HEK293 (cell line): Measurements from ENCODE around the gene PSMG2.

Source experiments
- CTCF ChIA-PET: fragments of 350-600 bp; formaldehyde crosslinking; extraction: SDS; loops from one replicate; lab custom pipeline; 2021; ENCODE audit warnings: antibody characterized with exemption; lab: Yijun Ruan, JAX
- POLR2A ChIA-PET: fragments of 300-600 bp; formaldehyde crosslinking; extraction: SDS; loops from one replicate; lab custom pipeline; 2020; ENCODE audit warnings: antibody characterized with exemption, inconsistent platforms; lab: Yijun Ruan, JAX
- H3K27ac ChIP-seq: fragments of 200-500 bp; sonication (Bioruptor generic); 2 replicates; pipeline ENCODE4 v1.5.1; 2014; ENCODE audit warnings: low read depth, low read length, control low read depth, inconsistent platforms; ENCODE audit errors: extremely low read depth
- H3K36me3 ChIP-seq, 2 experiments: fragments of 200-500 bp in 1 of 2; sonication (Bioruptor generic) in 1 of 2; 1 replicate in 1 of 2; 2 replicates in 1 of 2; pipeline ENCODE4 v1.5.1; 2014 to 2017; ENCODE audit warnings: inconsistent platforms in 2 of 2, low read length in 2 of 2; ENCODE audit not compliant: control insufficient read depth in 2 of 2, insufficient read depth in 1 of 2
- H3K4me1 ChIP-seq: fragments of 200-500 bp; sonication (Bioruptor generic); 2 replicates; pipeline ENCODE4 v1.5.1; 2014; ENCODE audit warnings: mild to moderate bottlenecking, low read length, inconsistent platforms; ENCODE audit not compliant: control insufficient read depth, insufficient read depth
- H3K4me3 ChIP-seq: 2 replicates; pipeline ENCODE4 v1.5.1; 2011; ENCODE audit warnings: low read depth, mild to moderate bottlenecking, control low read depth, low read length, moderate library complexity
- H3K9me3 ChIP-seq: fragments of 200-500 bp; sonication (Bioruptor generic); 2 replicates; pipeline ENCODE4 v1.5.1; 2014; ENCODE audit warnings: low read depth, low read length, inconsistent platforms; ENCODE audit not compliant: control insufficient read depth, insufficient read depth
- IKZF3 ChIP-seq: fragments of 450-650 bp; IDR thresholded peaks from 2 replicates; pipeline ENCODE4 v1.5.0; 2018; ENCODE audit warnings: missing biosample characterization, mild to moderate bottlenecking, missing genetic modification characterization, moderate library complexity
- YY1 ChIP-seq: fragments of 450-650 bp; formaldehyde crosslinking; IDR thresholded peaks from 2 replicates; pipeline ENCODE4 v1.5.1; 2018; ENCODE audit warnings: missing biosample characterization, missing genetic modification characterization
- ZBTB17 ChIP-seq: fragments of 450-650 bp; formaldehyde crosslinking; IDR thresholded peaks from 2 replicates; pipeline ENCODE4 v1.5.1; 2016; ENCODE audit warnings: missing biosample characterization, missing genetic modification characterization
- ZBTB7A ChIP-seq: fragments of 450-650 bp; formaldehyde crosslinking; IDR thresholded peaks from 2 replicates; pipeline ENCODE4 v1.5.1; 2016; ENCODE audit warnings: low read depth, missing biosample characterization, missing genetic modification characterization
- ZEB2 ChIP-seq: fragments of 450-650 bp; formaldehyde crosslinking; IDR thresholded peaks from 2 replicates; pipeline ENCODE4 v1.5.1; 2016; ENCODE audit warnings: missing biosample characterization, missing genetic modification characterization
- ZNF24 ChIP-seq: fragments of 450-650 bp; formaldehyde crosslinking; IDR thresholded peaks from 2 replicates; pipeline ENCODE4 v1.5.1; 2016; ENCODE audit warnings: missing biosample characterization, missing genetic modification characterization
- ZNF394 ChIP-seq: fragments of 450-650 bp; formaldehyde crosslinking; IDR thresholded peaks from 2 replicates; pipeline ENCODE4 v1.5.1; 2016; ENCODE audit warnings: missing biosample characterization, missing genetic modification characterization, mild to moderate bottlenecking, moderate library complexity, borderline replicate concordance
- ZNF654 ChIP-seq: fragments of 450-650 bp; formaldehyde crosslinking; IDR thresholded peaks from 2 replicates; pipeline ENCODE4 v1.5.1; 2016; ENCODE audit warnings: low read depth, missing biosample characterization, missing genetic modification characterization
- ZSCAN23 ChIP-seq: fragments of 450-650 bp; formaldehyde crosslinking; IDR thresholded peaks from 2 replicates; pipeline ENCODE4 v1.5.1; 2016; ENCODE audit warnings: missing biosample characterization, missing genetic modification characterization
- TF ChIP-seq, protein P1 (sequence below): fragments of 450-650 bp; formaldehyde crosslinking; IDR thresholded peaks from 2 replicates; pipeline ENCODE4 v1.5.1; 2016; ENCODE audit warnings: missing biosample characterization, missing genetic modification characterization
- TF ChIP-seq, protein P2 (sequence below): fragments of 450-650 bp; formaldehyde crosslinking; IDR thresholded peaks from 2 replicates; pipeline ENCODE4 v1.5.1; 2017; ENCODE audit warnings: missing biosample characterization, mild to moderate bottlenecking, missing genetic modification characterization, moderate library complexity
- TF ChIP-seq, protein P3 (sequence below): fragments of 450-650 bp; formaldehyde crosslinking; conservative IDR thresholded peaks from 2 replicates; pipeline ENCODE4 v1.5.1; 2016; ENCODE audit warnings: low read depth, missing biosample characterization, missing genetic modification characterization
- TF ChIP-seq, protein P4 (sequence below): fragments of 450-650 bp; formaldehyde crosslinking; IDR thresholded peaks from 2 replicates; pipeline ENCODE4 v1.5.1; 2016; ENCODE audit warnings: missing biosample characterization, missing genetic modification characterization
- TF ChIP-seq, protein P5 (sequence below): fragments of 450-650 bp; formaldehyde crosslinking; IDR thresholded peaks from 2 replicates; pipeline ENCODE4 v1.5.1; 2016; ENCODE audit warnings: missing biosample characterization, missing genetic modification characterization, borderline replicate concordance

Gene PSMG2

DNA sequence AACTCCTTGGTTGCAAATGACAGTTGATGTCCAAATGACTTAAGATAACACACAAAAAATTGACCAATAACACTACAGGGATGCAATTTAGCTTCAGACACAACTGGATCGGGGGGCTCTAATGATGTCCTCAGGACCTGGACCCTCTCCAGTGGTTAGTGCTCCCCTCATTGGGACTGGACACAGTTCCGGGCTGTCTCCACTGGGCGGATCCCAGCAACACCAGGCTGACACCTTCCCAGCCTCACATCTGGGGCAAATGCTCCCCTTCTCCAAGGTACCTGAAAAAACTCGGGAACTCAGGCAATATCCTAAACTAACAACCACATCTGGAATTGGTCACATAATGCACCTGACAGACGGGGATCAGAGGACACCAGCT lies 48.7 kb downstream of the PSMG2 start:
- H3K27ac ChIP-seq, result no peak overlapping the region
- H3K4me3 ChIP-seq, result no peak overlapping the region
- H3K4me1 ChIP-seq, result no peaks in the 10 kb centered on the region
- POLR2A ChIA-PET, result no interaction called here
- CTCF ChIA-PET, result interaction anchor here (0.9 kb wide), 1 partner anchor 183 kb away, joined by 5 read pairs; no protein-coding TSS in a partner anchor
- H3K9me3 ChIP-seq, result no peaks in the 10 kb centered on the region
- H3K36me3 ChIP-seq, result no peaks in the 10 kb centered on the region
- TF ChIP-seq, protein P1, sequence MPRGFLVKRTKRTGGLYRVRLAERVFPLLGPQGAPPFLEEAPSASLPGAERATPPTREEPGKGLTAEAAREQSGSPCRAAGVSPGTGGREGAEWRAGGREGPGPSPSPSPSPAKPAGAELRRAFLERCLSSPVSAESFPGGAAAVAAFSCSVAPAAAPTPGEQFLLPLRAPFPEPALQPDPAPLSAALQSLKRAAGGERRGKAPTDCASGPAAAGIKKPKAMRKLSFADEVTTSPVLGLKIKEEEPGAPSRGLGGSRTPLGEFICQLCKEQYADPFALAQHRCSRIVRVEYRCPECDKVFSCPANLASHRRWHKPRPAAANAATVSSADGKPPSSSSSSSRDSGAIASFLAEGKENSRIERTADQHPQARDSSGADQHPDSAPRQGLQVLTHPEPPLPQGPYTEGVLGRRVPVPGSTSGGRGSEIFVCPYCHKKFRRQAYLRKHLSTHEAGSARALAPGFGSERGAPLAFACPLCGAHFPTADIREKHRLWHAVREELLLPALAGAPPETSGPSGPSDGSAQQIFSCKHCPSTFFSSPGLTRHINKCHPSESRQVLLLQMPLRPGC (tag by site-specific recombination), result no peak
- TF ChIP-seq, protein P2, sequence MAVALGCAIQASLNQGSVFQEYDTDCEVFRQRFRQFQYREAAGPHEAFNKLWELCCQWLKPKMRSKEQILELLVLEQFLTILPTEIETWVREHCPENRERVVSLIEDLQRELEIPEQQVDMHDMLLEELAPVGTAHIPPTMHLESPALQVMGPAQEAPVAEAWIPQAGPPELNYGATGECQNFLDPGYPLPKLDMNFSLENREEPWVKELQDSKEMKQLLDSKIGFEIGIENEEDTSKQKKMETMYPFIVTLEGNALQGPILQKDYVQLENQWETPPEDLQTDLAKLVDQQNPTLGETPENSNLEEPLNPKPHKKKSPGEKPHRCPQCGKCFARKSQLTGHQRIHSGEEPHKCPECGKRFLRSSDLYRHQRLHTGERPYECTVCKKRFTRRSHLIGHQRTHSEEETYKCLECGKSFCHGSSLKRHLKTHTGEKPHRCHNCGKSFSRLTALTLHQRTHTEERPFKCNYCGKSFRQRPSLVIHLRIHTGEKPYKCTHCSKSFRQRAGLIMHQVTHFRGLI (tag by site-specific recombination), result no peak
- TF ChIP-seq, protein P3, sequence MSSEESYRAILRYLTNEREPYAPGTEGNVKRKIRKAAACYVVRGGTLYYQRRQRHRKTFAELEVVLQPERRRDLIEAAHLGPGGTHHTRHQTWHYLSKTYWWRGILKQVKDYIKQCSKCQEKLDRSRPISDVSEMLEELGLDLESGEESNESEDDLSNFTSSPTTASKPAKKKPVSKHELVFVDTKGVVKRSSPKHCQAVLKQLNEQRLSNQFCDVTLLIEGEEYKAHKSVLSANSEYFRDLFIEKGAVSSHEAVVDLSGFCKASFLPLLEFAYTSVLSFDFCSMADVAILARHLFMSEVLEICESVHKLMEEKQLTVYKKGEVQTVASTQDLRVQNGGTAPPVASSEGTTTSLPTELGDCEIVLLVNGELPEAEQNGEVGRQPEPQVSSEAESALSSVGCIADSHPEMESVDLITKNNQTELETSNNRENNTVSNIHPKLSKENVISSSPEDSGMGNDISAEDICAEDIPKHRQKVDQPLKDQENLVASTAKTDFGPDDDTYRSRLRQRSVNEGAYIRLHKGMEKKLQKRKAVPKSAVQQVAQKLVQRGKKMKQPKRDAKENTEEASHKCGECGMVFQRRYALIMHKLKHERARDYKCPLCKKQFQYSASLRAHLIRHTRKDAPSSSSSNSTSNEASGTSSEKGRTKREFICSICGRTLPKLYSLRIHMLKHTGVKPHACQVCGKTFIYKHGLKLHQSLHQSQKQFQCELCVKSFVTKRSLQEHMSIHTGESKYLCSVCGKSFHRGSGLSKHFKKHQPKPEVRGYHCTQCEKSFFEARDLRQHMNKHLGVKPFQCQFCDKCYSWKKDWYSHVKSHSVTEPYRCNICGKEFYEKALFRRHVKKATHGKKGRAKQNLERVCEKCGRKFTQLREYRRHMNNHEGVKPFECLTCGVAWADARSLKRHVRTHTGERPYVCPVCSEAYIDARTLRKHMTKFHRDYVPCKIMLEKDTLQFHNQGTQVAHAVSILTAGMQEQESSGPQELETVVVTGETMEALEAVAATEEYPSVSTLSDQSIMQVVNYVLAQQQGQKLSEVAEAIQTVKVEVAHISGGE (tag by site-specific recombination), result no peak
- TF ChIP-seq YY1 (no peak), ZNF24 (tag by site-specific recombination) (no peak), ZNF394 (tag by site-specific recombination) (no peak), ZEB2 (no peak), ZBTB7A (no peak), ZNF654 (tag by site-specific recombination) (no peak), IKZF3 (tag by site-specific recombination) (no peak), ZSCAN23 (tag by site-specific recombination) (no peak), ZBTB17 (no peak)
- TF ChIP-seq, protein P4, sequence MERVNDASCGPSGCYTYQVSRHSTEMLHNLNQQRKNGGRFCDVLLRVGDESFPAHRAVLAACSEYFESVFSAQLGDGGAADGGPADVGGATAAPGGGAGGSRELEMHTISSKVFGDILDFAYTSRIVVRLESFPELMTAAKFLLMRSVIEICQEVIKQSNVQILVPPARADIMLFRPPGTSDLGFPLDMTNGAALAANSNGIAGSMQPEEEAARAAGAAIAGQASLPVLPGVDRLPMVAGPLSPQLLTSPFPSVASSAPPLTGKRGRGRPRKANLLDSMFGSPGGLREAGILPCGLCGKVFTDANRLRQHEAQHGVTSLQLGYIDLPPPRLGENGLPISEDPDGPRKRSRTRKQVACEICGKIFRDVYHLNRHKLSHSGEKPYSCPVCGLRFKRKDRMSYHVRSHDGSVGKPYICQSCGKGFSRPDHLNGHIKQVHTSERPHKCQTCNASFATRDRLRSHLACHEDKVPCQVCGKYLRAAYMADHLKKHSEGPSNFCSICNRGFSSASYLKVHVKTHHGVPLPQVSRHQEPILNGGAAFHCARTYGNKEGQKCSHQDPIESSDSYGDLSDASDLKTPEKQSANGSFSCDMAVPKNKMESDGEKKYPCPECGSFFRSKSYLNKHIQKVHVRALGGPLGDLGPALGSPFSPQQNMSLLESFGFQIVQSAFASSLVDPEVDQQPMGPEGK (tag by site-specific recombination), result no peak
- TF ChIP-seq, protein P5, sequence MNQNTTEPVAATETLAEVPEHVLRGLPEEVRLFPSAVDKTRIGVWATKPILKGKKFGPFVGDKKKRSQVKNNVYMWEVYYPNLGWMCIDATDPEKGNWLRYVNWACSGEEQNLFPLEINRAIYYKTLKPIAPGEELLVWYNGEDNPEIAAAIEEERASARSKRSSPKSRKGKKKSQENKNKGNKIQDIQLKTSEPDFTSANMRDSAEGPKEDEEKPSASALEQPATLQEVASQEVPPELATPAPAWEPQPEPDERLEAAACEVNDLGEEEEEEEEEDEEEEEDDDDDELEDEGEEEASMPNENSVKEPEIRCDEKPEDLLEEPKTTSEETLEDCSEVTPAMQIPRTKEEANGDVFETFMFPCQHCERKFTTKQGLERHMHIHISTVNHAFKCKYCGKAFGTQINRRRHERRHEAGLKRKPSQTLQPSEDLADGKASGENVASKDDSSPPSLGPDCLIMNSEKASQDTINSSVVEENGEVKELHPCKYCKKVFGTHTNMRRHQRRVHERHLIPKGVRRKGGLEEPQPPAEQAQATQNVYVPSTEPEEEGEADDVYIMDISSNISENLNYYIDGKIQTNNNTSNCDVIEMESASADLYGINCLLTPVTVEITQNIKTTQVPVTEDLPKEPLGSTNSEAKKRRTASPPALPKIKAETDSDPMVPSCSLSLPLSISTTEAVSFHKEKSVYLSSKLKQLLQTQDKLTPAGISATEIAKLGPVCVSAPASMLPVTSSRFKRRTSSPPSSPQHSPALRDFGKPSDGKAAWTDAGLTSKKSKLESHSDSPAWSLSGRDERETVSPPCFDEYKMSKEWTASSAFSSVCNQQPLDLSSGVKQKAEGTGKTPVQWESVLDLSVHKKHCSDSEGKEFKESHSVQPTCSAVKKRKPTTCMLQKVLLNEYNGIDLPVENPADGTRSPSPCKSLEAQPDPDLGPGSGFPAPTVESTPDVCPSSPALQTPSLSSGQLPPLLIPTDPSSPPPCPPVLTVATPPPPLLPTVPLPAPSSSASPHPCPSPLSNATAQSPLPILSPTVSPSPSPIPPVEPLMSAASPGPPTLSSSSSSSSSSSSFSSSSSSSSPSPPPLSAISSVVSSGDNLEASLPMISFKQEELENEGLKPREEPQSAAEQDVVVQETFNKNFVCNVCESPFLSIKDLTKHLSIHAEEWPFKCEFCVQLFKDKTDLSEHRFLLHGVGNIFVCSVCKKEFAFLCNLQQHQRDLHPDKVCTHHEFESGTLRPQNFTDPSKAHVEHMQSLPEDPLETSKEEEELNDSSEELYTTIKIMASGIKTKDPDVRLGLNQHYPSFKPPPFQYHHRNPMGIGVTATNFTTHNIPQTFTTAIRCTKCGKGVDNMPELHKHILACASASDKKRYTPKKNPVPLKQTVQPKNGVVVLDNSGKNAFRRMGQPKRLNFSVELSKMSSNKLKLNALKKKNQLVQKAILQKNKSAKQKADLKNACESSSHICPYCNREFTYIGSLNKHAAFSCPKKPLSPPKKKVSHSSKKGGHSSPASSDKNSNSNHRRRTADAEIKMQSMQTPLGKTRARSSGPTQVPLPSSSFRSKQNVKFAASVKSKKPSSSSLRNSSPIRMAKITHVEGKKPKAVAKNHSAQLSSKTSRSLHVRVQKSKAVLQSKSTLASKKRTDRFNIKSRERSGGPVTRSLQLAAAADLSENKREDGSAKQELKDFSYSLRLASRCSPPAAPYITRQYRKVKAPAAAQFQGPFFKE (tag by site-specific recombination), result no peak
- TF ChIP-seq, all 188 proteins: peak for 0
